ENCODE results near the gene ATP1A4. TPM values are rescaled to one million over a fixed set of nuclear protein-coding genes. Genes with fewer than 3 reads are reported as not detected.

ATP1A4 gene
- total and polyA plus RNA-seq, 9 donors: 0.44 to 3.4 (median 1.4) TPM

- 23% methylated on average over 12 of the region's 12 CpGs for WGBS (ENCODE audit: insufficient coverage)
- peak overlapping the region; percentile 65 for H3K27ac ChIP-seq (ENCODE audit: low read length)
- H3K4me3 ChIP-seq (ENCODE audit: low read length): no peak overlapping the region
These were observed 39.0 kb upstream of the ATP1A4 start for GRCh38 chr1:160112357-160112756.

GRCh38 chr1:160113407-160113806, 38.0 kb upstream of the ATP1A4 start:
- no peaks in the 10 kb centered on the region for H3K27me3 ChIP-seq (ENCODE audit: control insufficient read depth, insufficient read depth, low read length)
- peaks cover 93% of the 10 kb centered on the region for H3K4me1 ChIP-seq (ENCODE audit: control insufficient read depth, insufficient read depth, low read length)
- WGBS (ENCODE audit: insufficient coverage): 70% methylated on average over 8 of the region's 8 CpGs
- H3K36me3 ChIP-seq (ENCODE audit: control insufficient read depth, insufficient read depth, low read length): no peaks in the 10 kb centered on the region
- peak overlapping the region; percentile 69 for H3K27ac ChIP-seq (ENCODE audit: low read length)
- no peak overlapping the region for H3K4me3 ChIP-seq (ENCODE audit: low read length)
- DNase-seq: no peak
- no peaks in the 10 kb centered on the region for H3K9me3 ChIP-seq (replicated peaks; ENCODE audit: control insufficient read depth, low read depth, low read length)

More at GRCh38 chr1:160112357-160112756, 39.0 kb upstream of the ATP1A4 start:
- no peaks in the 10 kb centered on the region for H3K9me3 ChIP-seq (replicated peaks; ENCODE audit: control insufficient read depth, low read depth, low read length)
- H3K27me3 ChIP-seq (ENCODE audit: control insufficient read depth, insufficient read depth, low read length): no peaks in the 10 kb centered on the region
- no peaks in the 10 kb centered on the region for H3K36me3 ChIP-seq (ENCODE audit: control insufficient read depth, insufficient read depth, low read length)
- peak; percentile 96 for DNase-seq
- H3K4me1 ChIP-seq (ENCODE audit: control insufficient read depth, insufficient read depth, low read length): peaks cover 83% of the 10 kb centered on the region

GRCh38 chr1:160114085-160114484, 37.3 kb upstream of the ATP1A4 start:
- no peaks in the 10 kb centered on the region for H3K9me3 ChIP-seq (replicated peaks; ENCODE audit: control insufficient read depth, low read depth, low read length)
- peak; percentile 53 for DNase-seq
- 62% methylated on average over 3 of the region's 4 CpGs for WGBS (ENCODE audit: insufficient coverage)
- no peaks in the 10 kb centered on the region for H3K36me3 ChIP-seq (ENCODE audit: control insufficient read depth, insufficient read depth, low read length)
- H3K27me3 ChIP-seq (ENCODE audit: control insufficient read depth, insufficient read depth, low read length): no peaks in the 10 kb centered on the region
- H3K4me3 ChIP-seq (ENCODE audit: low read length): no peak overlapping the region
- peak overlapping the region; percentile 69 for H3K27ac ChIP-seq (ENCODE audit: low read length)
- peaks cover 92% of the 10 kb centered on the region for H3K4me1 ChIP-seq (ENCODE audit: control insufficient read depth, insufficient read depth, low read length)

GRCh38 chr1:160115545-160116282, 35.7 kb upstream of the ATP1A4 start, which contains the start of gene ATP1A2:
Gene ATP1A2 (plus strand): TSS chr1:160115759. CDS start chr1:160115862, 103 bp downstream.
- peak within 1 kb of the TSS; percentile 50 for H3K4me3 ChIP-seq (ENCODE audit: low read length)
- 20% methylated on average over 14 of the region's 16 CpGs for WGBS (ENCODE audit: insufficient coverage)
- peak; percentile 74 for DNase-seq
- peak within 1 kb of the TSS; percentile 69 for H3K27ac ChIP-seq (ENCODE audit: low read length)
- no peaks in the 10 kb centered on the region for H3K9me3 ChIP-seq (replicated peaks; ENCODE audit: control insufficient read depth, low read depth, low read length)
- H3K4me1 ChIP-seq (ENCODE audit: control insufficient read depth, insufficient read depth, low read length): peaks cover 77% of the 10 kb centered on the region
- no peaks in the 10 kb centered on the region for H3K36me3 ChIP-seq (ENCODE audit: control insufficient read depth, insufficient read depth, low read length)
- no peaks in the 10 kb centered on the region for H3K27me3 ChIP-seq (ENCODE audit: control insufficient read depth, insufficient read depth, low read length)

- H3K36me3 ChIP-seq (ENCODE audit: control insufficient read depth, insufficient read depth, low read length): peaks cover 7% of the 10 kb centered on the region
- H3K27me3 ChIP-seq (ENCODE audit: control insufficient read depth, insufficient read depth, low read length): no peaks in the 10 kb centered on the region
- peak overlapping the region; percentile 50 for H3K4me3 ChIP-seq (ENCODE audit: low read length)
- peaks cover 72% of the 10 kb centered on the region for H3K4me1 ChIP-seq (ENCODE audit: control insufficient read depth, insufficient read depth, low read length)
- peak; percentile 85 for DNase-seq
- 32% methylated on average over 4 of the region's 12 CpGs for WGBS (ENCODE audit: insufficient coverage)
- H3K9me3 ChIP-seq (replicated peaks; ENCODE audit: control insufficient read depth, low read depth, low read length): no peaks in the 10 kb centered on the region
- peak overlapping the region; percentile 66 for H3K27ac ChIP-seq (ENCODE audit: low read length)
These were observed 34.9 kb upstream of the ATP1A4 start for GRCh38 chr1:160116283-160117147.

GRCh38 chr1:160117300-160117699, 34.1 kb upstream of the ATP1A4 start:
- DNase-seq: no peak
- Histone ChIP-seq H3K4me1 (ENCODE audit: control insufficient read depth, insufficient read depth, low read length) (peaks cover 66% of the 10 kb centered on the region), H3K27ac (ENCODE audit: low read length) (peak overlapping the region; percentile 66), H3K4me3 (ENCODE audit: low read length) (peak overlapping the region; percentile 50), H3K9me3 (replicated peaks; ENCODE audit: control insufficient read depth, low read depth, low read length) (no peaks in the 10 kb centered on the region), H3K27me3 (ENCODE audit: control insufficient read depth, insufficient read depth, low read length) (no peaks in the 10 kb centered on the region), H3K36me3 (ENCODE audit: control insufficient read depth, insufficient read depth, low read length) (peaks cover 8% of the 10 kb centered on the region)
- no CpG with 5 or more reads among the region's 1 CpG for WGBS (ENCODE audit: insufficient coverage)

- DNase-seq: peak; percentile 86
- Histone ChIP-seq H3K27me3 (ENCODE audit: control insufficient read depth, insufficient read depth, low read length) (no peaks in the 10 kb centered on the region), H3K36me3 (ENCODE audit: control insufficient read depth, insufficient read depth, low read length) (peaks cover 12% of the 10 kb centered on the region), H3K27ac (ENCODE audit: low read length) (peak overlapping the region; percentile 20), H3K4me1 (ENCODE audit: control insufficient read depth, insufficient read depth, low read length) (peaks cover 62% of the 10 kb centered on the region), H3K4me3 (ENCODE audit: low read length) (peak overlapping the region; percentile 50), H3K9me3 (replicated peaks; ENCODE audit: control insufficient read depth, low read depth, low read length) (no peaks in the 10 kb centered on the region)
- no CpG with 5 or more reads among the region's 8 CpGs for WGBS (ENCODE audit: insufficient coverage)
These were observed 33.7 kb upstream of the ATP1A4 start for GRCh38 chr1:160117709-160118183.

GRCh38 chr1:160118928-160119327, 32.5 kb upstream of the ATP1A4 start:
- DNase-seq: no peak
- Histone ChIP-seq H3K27ac (ENCODE audit: low read length) (no peak overlapping the region), H3K4me1 (ENCODE audit: control insufficient read depth, insufficient read depth, low read length) (peaks cover 52% of the 10 kb centered on the region), H3K9me3 (replicated peaks; ENCODE audit: control insufficient read depth, low read depth, low read length) (no peaks in the 10 kb centered on the region), H3K27me3 (ENCODE audit: control insufficient read depth, insufficient read depth, low read length) (no peaks in the 10 kb centered on the region), H3K36me3 (ENCODE audit: control insufficient read depth, insufficient read depth, low read length) (peaks cover 24% of the 10 kb centered on the region), H3K4me3 (ENCODE audit: low read length) (no peak overlapping the region)
- no CpG with 5 or more reads among the region's 3 CpGs for WGBS (ENCODE audit: insufficient coverage)

- Histone ChIP-seq H3K4me1 (ENCODE audit: control insufficient read depth, insufficient read depth, low read length) (peaks cover 43% of the 10 kb centered on the region), H3K27ac (ENCODE audit: low read length) (no peak overlapping the region), H3K27me3 (ENCODE audit: control insufficient read depth, insufficient read depth, low read length) (no peaks in the 10 kb centered on the region), H3K36me3 (ENCODE audit: control insufficient read depth, insufficient read depth, low read length) (peaks cover 38% of the 10 kb centered on the region), H3K9me3 (replicated peaks; ENCODE audit: control insufficient read depth, low read depth, low read length) (no peaks in the 10 kb centered on the region), H3K4me3 (ENCODE audit: low read length) (no peak overlapping the region)
- no CpG with 5 or more reads among the region's 5 CpGs for WGBS (ENCODE audit: insufficient coverage)
- no peak for DNase-seq
These were observed 30.6 kb upstream of the ATP1A4 start for GRCh38 chr1:160120797-160121196.

- Histone ChIP-seq H3K4me1 (ENCODE audit: control insufficient read depth, insufficient read depth, low read length) (peaks cover 37% of the 10 kb centered on the region), H3K36me3 (ENCODE audit: control insufficient read depth, insufficient read depth, low read length) (peaks cover 40% of the 10 kb centered on the region), H3K9me3 (replicated peaks; ENCODE audit: control insufficient read depth, low read depth, low read length) (no peaks in the 10 kb centered on the region), H3K4me3 (ENCODE audit: low read length) (no peak overlapping the region), H3K27ac (ENCODE audit: low read length) (no peak overlapping the region), H3K27me3 (ENCODE audit: control insufficient read depth, insufficient read depth, low read length) (no peaks in the 10 kb centered on the region)
- DNase-seq: no peak
- WGBS (ENCODE audit: insufficient coverage): no CpG with 5 or more reads among the region's 1 CpG
These were observed 30.0 kb upstream of the ATP1A4 start for GRCh38 chr1:160121388-160121787.
